ENCODE data around the gene ACTBL2.

GRCh38 chr5:57524348-57525060, 41.9 kb upstream of the ACTBL2 start:
- TF ChIP-seq CTCF (conservative IDR thresholded peaks at IDR 0.05 in 1 of 2, IDR thresholded peaks at IDR 0.05 in 1 of 2; ENCODE audit: low read depth in 1 of 2, low read length in 2 of 2) = no peak
- no peak for TF ChIP-seq EZH2 (IDR thresholded peaks at IDR 0.05; ENCODE audit: low read length, missing control alignments)

Measured in fibroblast of lung (primary cell).